Hepatocyte (in vitro differentiated cells): Measurements from ENCODE around the gene GNPDA1.

Experiments used
- CTCF ChIP-seq: fragments of 200-600 bp; sonication (generic); IDR thresholded peaks from 2 replicates; pipeline ENCODE4 v1.5.1; 2016; ENCODE audit warnings: antibody characterized with exemption, mild to moderate bottlenecking; ENCODE audit not compliant: poor library complexity
- EZH2 ChIP-seq: fragments of 200-600 bp; sonication (generic); IDR thresholded peaks from 2 replicates; pipeline ENCODE4 v1.6.1; 2016; ENCODE audit warnings: antibody characterized with exemption, mild to moderate bottlenecking, borderline replicate concordance
- EZH2phosphoT487 ChIP-seq: fragments of 200-600 bp; sonication (generic); IDR thresholded peaks from one replicate; pipeline ENCODE4 v1.6.1; 2018; ENCODE audit warnings: antibody characterized with exemption, mild to moderate bottlenecking, low read depth, moderate library complexity; ENCODE audit not compliant: unreplicated experiment, severe bottlenecking

GRCh38 chr5:142053426-142054151 is 40.8 kb upstream of the GNPDA1 start:
- TF ChIP-seq CTCF (no peak), EZH2 (no peak), EZH2phosphoT487 (no peak)
